Measurements from ENCODE around the gene NEAT1. TPM values are rescaled to one million over a fixed set of nuclear protein-coding genes. Genes with fewer than 3 reads are reported as not detected.
"Not testable (repeated sequence)": the region's sequence is repeated elsewhere in the genome, so short reads cannot be mapped to it uniquely, and the experiment has no call there.

NEAT1 gene
- total RNA-seq, 2 donors from 2014 or later, result 376 to 539 TPM

DNA sequence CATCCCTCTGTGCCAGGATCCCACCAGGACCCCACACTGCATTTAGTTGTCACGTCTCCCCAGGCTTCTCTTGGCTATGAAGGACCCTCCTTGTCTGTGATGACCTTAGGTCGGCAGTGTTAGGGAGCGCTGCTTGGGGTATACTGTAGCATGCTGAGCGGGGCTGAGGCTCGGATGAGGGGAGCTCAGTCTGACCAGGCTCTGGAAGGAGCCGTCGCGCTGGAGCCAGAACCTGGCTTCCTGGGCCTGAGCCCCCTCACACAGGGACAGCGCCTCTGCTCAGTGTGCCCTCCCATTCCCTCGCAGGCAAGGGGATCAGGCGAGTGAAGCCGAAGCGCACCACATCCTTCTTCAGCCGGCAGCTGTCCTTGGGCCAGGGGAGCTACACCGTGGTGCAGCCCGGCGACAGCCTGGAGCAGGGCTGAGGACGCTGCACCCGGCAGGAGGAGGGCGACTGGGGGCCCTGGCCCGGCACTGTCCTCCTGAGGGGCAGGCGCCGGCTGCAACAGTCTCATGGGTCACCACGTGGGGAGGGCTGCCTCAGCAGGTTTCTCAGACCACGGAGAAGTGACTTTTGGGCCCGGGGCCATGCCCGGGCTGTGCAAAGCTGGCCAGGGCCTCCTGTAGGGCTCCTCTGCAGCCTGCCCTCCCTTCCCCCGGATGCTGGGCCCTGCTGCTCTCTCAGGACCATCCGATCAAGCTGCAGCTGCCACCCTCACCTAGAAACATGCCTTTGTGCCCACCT, 11.5 kb upstream of the NEAT1 start:
- Histone ChIP-seq H3K9me3 (no peaks in the 10 kb centered on the region), H3K36me3 (replicated peaks in 1 of 2; ENCODE audit: insufficient read depth in 1 of 2, low read depth in 2 of 2) (peaks cover 6 to 11% of the 10 kb centered on the region in 2 donors), H3K27ac (peak overlapping the region in 1 of 4 donors; percentile 80), H3K4me3 (no peak overlapping the region), H3K4me1 (peaks cover 22% of the 10 kb centered on the region), H3K27me3 (no peaks in the 10 kb centered on the region)
- 84 to 89% methylated on average over 3 to 28 of the region's 29 CpGs for WGBS, 2 donors
- TF ChIP-seq, protein P1, sequence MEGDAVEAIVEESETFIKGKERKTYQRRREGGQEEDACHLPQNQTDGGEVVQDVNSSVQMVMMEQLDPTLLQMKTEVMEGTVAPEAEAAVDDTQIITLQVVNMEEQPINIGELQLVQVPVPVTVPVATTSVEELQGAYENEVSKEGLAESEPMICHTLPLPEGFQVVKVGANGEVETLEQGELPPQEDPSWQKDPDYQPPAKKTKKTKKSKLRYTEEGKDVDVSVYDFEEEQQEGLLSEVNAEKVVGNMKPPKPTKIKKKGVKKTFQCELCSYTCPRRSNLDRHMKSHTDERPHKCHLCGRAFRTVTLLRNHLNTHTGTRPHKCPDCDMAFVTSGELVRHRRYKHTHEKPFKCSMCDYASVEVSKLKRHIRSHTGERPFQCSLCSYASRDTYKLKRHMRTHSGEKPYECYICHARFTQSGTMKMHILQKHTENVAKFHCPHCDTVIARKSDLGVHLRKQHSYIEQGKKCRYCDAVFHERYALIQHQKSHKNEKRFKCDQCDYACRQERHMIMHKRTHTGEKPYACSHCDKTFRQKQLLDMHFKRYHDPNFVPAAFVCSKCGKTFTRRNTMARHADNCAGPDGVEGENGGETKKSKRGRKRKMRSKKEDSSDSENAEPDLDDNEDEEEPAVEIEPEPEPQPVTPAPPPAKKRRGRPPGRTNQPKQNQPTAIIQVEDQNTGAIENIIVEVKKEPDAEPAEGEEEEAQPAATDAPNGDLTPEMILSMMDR (IDR thresholded peaks at IDR 0.05), result no peak
- no peak for TF ChIP-seq POLR2A (IDR thresholded peaks at IDR 0.05)
- intact Hi-C loops (cut with DNase I), result loop anchor here (10.0 kb wide), 2 partner anchors 54 to 104 kb away; no protein-coding TSS in a partner anchor
- no peak for ATAC-seq
- no peak for DNase-seq

DNA sequence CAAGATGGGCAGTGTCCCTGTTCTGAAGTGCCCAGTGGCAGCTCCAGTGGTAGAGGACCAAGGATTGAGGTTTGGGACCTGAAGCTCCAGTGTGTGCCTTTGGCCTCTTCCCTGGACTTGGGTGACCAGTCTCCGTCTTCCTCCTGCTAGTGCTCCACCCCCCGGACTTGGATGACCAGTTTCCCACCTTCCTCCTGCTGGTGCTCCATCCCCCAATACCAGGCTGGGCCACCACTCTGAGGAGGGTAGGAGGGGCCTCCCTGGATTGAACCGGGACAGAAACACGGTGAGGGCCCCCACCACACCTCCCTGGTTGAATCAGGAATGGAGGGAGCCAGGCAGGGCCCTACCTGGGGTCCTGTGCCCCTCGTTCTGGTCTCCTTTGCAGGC, 10.9 kb upstream of the NEAT1 start:
- intact Hi-C loops (cut with DNase I), result loop anchor here (10.0 kb wide), 2 partner anchors 53 to 103 kb away; no protein-coding TSS in a partner anchor
- no peak for ATAC-seq
- Histone ChIP-seq H3K27ac (peak overlapping the region in 3 of 4 donors; percentile 73 to 81 (median 80)), H3K9me3 (no peaks in the 10 kb centered on the region), H3K27me3 (no peaks in the 10 kb centered on the region), H3K4me1 (peaks cover 28% of the 10 kb centered on the region), H3K36me3 (replicated peaks in 1 of 2; ENCODE audit: insufficient read depth in 1 of 2, low read depth in 2 of 2) (peaks cover 6 to 11% of the 10 kb centered on the region in 2 donors), H3K4me3 (no peak overlapping the region)
- no peak for DNase-seq
- TF ChIP-seq, protein P1 (IDR thresholded peaks at IDR 0.05), result no peak
- TF ChIP-seq POLR2A (IDR thresholded peaks at IDR 0.05), result no peak
- 73 to 75% methylated on average over 5 of the region's 5 CpGs for WGBS, 2 donors

DNA sequence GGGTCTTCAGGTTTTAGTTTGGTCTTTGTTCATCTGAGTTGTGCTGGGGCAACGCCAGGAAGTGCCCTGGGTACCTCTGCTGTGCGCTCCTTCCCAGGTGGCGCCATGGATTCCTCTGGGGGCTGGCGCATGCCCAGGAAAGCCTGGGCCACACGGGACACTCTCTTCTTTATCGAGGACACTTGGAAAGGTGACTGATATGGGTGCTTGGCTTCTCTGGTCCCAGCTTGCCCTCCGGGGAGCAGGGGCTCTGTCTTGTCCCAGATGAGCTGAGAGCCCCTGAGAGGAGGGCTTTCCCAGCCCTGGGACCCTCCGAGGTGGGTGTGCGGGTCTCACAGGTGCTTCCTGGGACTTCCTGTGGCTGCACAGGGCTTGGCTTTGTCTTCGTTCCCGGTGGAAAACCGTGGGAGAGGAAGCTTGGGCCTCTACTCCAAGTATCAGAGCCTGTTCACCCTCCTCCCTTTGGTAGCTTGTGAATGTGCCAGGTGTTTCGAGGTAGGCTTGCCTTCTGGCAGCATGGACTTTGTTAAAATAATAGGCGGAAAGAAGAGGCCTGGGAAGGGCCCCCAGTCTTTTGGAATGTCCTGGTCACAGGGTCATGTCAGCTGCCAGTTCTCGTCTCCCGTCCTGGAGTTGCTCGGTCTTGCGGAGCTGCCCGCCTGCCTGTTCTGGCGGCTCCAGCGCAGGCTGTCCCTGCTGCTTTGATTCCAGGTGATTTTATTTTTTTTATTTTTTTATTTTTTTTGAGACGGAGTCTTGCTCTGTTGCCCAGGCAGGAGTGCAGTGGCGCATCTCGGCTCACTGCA, 10.1 kb upstream of the NEAT1 start:
- ATAC-seq (peak; percentile 18), DNase-seq (peak; percentile 52 to 68 (median 54))
- peaks cover 36% of the 10 kb centered on the region for H3K4me1 ChIP-seq
- H3K9me3 ChIP-seq, result no peaks in the 10 kb centered on the region
- no peak overlapping the region for H3K4me3 ChIP-seq
- 61 to 72% methylated on average over 10 to 24 of the region's 24 CpGs for WGBS, 2 donors
- peak overlapping the region in 3 of 4 donors; percentile 73 to 81 (median 80) for H3K27ac ChIP-seq
- H3K27me3 ChIP-seq, result no peaks in the 10 kb centered on the region
- TF ChIP-seq, protein P1 (IDR thresholded peaks at IDR 0.05), result no peak
- TF ChIP-seq POLR2A (IDR thresholded peaks at IDR 0.05), result no peak
- intact Hi-C loops (cut with DNase I), result loop anchor here (10.0 kb wide), 2 partner anchors 52 to 102 kb away; no protein-coding TSS in a partner anchor
- peaks cover 6% of the 10 kb centered on the region in 2 donors for H3K36me3 ChIP-seq (replicated peaks in 1 of 2; ENCODE audit: insufficient read depth in 1 of 2, low read depth in 2 of 2)

DNA sequence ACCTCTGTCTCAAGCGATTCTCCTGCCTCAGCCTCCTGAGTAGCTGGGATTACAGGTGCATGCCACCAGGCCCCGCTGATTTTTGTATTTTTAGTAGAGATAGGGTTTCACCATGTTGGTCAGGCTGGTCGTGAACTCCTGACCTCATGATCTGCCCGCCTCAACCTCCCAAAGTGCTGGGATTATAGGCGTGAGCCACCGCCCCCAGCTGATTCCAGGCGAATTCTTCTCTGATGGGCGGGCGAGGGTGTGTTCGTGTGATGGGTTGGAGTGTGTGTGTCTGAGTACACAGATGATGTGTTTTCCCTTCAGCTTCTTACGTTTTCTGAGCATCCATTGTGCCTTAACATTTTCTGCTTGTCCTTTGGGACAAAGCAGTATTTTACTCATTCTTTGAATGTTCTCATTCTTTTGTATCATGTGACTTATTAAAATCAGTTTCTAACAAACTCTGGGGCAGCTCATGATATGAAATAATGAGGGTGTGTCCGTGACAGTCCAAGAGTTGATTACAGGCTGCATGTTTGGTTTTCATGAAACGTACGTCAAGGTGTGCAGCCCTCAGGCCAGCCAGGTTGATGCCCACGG, 9.4 kb upstream of the NEAT1 start:
- H3K9me3 ChIP-seq; H3K36me3 ChIP-seq (replicated peaks in 1 of 2; ENCODE audit: insufficient read depth in 1 of 2, low read depth in 2 of 2); H3K27me3 ChIP-seq; H3K4me3 ChIP-seq; ATAC-seq; DNase-seq: not testable (repeated sequence)
- 89 to 93% methylated on average over 15 of the region's 15 CpGs for WGBS, 2 donors
- peak overlapping the region in 3 of 4 donors; percentile 73 to 81 (median 80) for H3K27ac ChIP-seq
- intact Hi-C loops (cut with DNase I), result loop anchor here (10.0 kb wide), 2 partner anchors 52 to 102 kb away; no protein-coding TSS in a partner anchor
- peaks cover 43% of the 10 kb centered on the region for H3K4me1 ChIP-seq

Measured in body of pancreas (tissue), 4 donors.